Stimulated activated CD4-positive, alpha-beta T cell treated with anti-CD3 and anti-CD28 coated beads, Interleukin-12 subunit alpha, Interleukin-12 subunit beta, amount 100 ng/mL, for 24 hours (primary cell): ENCODE results near the gene DENND6B.
A peak's percentile ranks its signal among the peaks of the same experiment; 100 is the strongest.

Experiments
- DNase-seq, 2 experiments: peaks; one replicate each; pipeline ENCODE4 v3.0.0-alpha.2; 2020; ENCODE audit warnings: low read depth in 2 of 2

DENND6B gene

DNA sequence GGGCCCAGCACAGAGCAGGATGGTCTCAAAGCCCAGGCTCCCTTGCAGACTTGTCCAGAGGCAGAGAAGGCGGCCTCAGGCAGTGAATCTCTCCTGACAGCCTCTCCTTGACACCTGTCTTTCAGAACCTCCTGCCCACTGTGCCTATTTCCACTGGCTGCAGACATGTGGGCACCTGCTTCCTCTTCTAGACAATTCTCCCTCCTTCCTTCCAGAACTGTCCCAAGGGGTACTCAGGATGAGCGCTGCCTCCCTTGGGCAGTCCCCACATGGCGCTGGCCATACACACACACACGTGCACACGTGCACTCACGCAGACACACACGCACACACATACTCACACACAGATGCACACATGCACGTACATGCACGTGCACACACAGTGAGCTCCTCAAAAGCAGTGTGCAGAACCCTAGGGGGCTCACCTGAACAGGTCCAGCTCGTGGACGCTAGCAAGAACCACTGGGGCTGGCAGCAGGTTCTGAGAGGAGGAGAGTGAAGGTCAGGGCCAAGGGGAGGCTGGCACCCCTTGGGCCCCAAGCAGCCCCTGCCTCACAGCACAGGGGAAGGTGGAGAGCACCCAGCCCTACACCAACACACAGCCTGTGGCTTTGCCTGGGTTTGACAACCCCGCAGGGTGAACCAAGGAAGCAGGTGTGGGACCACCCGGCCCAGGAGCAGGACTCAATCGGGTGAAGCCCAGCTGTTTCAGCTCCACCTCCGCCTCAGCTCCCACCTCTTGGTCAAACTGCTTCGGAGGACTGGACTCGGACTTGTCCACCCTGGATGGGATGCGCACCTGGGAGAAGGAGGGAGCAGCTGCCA is 11.3 kb downstream of the DENND6B start:
- DNase-seq, result no peak

GRCh38 chr22:50314455-50315288 is 12.1 kb downstream of the DENND6B start:
- peak; percentile 48 to 73 for DNase-seq

- no peak for DNase-seq
Measured at GRCh38 chr22:50314081-50314454, 12.7 kb downstream of the DENND6B start.

- no peak for DNase-seq
Measured at GRCh38 chr22:50313600-50313999, 13.2 kb downstream of the DENND6B start.

GRCh38 chr22:50313021-50313420 is 13.8 kb downstream of the DENND6B start:
- no peak for DNase-seq

DNA sequence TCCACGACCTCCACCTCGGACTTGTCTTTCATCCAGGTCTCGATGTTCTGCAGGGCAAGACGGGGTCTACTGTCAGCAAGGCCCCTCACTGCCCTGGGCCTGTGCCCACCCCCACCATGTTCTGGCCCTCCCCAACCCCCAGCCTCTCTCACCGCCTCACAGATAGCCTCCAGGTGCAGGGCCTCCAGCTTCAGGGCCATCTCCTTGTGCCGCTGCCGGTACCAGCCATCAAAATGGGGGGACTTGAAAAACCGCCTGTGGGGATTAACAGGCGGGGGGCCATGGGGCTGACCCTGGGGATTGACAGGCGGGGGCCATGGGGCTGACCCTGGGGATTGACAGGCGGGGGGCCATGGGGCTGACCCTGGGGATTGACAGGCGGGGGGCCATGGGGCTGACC is 14.4 kb downstream of the DENND6B start:
- no peak for DNase-seq

DNA sequence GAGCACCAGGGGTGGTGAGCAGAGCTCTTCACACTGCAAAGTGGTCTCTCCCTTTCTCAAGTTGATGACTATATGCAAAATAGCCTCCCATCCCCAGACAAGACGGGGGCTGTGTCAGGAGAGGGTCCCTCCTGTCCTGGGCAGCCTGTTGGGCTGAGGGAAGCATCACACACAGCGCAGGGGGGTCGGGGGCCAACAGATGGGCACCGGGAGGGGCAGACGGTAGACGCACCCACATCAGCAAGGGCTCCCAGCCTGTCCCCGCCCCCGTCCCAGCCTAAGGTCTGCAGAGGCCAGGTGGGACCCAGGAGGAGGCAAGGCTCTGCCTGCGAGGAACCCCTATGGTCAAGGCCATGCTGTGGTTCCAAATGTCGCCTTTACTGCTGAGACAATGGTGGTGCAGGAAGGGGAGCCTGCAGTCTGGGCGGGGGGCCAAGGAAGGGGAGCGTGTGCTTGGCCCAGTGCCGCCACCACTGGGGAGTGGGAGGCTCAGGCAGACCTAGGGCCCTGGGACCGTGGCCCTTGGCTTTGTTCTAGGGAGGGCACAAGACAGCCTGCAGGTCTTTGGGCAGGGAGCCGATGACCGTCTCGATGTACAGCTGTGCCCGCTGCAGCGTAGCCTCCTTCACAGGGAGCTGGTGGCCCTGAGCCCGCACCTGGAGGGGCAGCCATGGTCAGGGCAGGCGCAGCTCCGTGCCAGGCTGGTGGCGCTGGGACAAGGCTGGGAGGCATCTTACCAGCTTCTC is 15.0 kb downstream of the DENND6B start:
- DNase-seq, result no peak

GRCh38 chr22:50310949-50311444 is 15.8 kb downstream of the DENND6B start:
- no peak for DNase-seq

- no peak for DNase-seq
Measured at GRCh38 chr22:50310031-50310722, 16.6 kb downstream of the DENND6B start.

- DNase-seq, result no peak
Measured at GRCh38 chr22:50309601-50309991, 17.2 kb downstream of the DENND6B start.

- DNase-seq, result no peak
Measured at GRCh38 chr22:50308986-50309600, 17.7 kb downstream of the DENND6B start.

DNA sequence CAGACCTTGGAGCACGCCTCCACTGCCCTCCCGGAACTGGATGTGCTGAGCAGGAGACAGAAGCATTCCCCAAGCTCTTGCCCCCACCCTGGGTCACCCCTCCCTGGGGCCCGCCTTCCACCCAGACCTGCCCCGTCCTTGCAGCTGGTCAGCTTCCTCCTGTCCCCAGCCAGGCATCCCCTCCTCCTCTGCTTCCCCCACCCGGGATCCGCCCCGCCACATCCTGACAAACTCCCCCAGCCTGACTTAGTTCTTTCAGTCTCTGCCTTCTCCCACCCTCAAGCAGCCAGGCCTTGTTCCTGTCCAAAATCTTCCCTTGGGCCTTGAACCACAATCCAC is 18.2 kb downstream of the DENND6B start:
- no peak for DNase-seq

DNA sequence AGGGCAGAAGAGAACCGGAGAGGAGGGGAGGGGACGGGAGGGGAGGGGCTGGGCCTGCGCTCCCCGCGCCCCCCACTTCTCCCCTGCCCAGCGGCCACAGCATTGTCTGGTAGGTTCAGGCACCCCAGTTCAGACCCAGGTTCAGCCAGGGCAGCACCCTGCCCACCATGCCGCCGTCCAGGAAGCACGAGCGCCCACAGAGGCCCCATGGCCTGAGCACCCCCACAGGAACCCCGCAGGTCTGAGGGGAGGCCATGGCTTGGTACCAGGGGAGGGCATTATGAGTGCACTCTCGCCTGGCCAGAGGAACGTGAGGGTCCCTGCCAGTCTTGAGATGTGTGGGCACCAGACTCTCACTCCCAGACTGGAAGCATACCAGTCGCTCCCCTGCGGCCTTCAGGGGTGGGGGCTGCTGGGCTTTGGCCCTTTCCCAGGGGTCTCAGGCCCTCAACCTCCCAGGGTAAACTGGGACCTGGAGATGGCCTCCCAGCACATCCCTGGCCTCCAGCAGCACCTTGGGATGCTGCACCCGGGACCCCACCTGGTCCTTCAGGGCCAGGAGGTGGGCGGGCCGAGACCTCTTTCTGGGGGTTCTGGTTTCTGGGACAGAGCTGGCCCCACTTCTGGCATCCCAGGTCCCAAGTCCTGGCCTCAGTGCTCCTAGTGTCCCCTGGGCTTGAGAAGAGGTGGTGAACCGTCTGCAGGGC is 18.8 kb downstream of the DENND6B start:
- no peak for DNase-seq

GRCh38 chr22:50306753-50307749 is 19.8 kb downstream of the DENND6B start, which contains the start of gene PLXNB2:
Gene PLXNB2 (minus strand): TSS chr22:50307646. CDS start chr22:50290584, 17,062 bp downstream.
- DNase-seq, result peak in 1 of 2 experiments; percentile 33

- DNase-seq, result no peak
Measured at GRCh38 chr22:50305923-50306566, 20.8 kb downstream of the DENND6B start.

GRCh38 chr22:50305393-50305922 is 21.4 kb downstream of the DENND6B start:
- no peak for DNase-seq

DNA sequence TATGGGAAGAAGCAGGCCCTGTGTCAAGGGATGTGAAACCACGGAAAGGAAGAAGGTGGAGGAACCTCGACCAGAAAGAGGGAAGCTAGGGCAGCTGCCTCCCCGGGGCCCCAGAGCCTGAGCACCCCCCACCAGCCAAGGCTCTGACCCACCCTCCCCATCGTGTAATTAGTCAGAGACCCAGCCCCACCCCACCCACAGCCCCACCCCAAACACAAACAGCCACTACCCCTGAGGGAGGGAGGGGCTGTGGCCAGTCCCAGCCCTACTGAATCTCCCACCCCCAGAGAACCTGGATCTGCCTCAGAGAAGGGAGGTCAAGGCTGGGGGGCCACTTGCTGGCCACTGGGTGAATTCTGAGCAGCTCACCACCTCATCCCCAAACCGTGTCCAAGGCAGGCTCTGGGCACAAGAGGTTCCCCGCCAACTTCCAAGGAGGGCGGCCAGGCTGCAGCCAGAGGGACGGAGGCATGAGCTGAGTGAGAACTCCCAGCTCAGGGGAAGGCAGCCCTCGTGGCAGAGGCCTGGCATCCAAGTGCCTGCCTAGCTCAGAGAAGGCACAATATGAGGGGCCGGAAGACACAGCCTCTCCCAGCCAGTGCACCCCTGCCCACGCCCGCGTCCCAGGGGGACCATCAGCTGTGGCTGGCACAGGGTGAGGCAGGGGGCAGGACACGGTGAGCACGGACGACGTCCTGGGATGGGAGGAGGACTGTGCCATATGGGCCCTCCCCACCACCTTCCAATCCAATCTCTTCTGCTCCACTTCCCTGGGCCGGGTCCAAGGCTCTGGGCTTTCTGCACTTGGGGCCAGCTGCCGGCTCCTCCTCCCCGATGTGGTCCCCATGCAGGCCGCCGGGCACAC is 22.1 kb downstream of the DENND6B start:
- DNase-seq, result no peak
